ENCODE measurements around the gene SOBP. TPM values are rescaled to one million over a fixed set of nuclear protein-coding genes. Genes with fewer than 3 reads are reported as not detected.

SOBP gene
- total RNA-seq, 4 donors from 2014 or later: 5.6 to 21.4 (median 18.1) TPM

DNA sequence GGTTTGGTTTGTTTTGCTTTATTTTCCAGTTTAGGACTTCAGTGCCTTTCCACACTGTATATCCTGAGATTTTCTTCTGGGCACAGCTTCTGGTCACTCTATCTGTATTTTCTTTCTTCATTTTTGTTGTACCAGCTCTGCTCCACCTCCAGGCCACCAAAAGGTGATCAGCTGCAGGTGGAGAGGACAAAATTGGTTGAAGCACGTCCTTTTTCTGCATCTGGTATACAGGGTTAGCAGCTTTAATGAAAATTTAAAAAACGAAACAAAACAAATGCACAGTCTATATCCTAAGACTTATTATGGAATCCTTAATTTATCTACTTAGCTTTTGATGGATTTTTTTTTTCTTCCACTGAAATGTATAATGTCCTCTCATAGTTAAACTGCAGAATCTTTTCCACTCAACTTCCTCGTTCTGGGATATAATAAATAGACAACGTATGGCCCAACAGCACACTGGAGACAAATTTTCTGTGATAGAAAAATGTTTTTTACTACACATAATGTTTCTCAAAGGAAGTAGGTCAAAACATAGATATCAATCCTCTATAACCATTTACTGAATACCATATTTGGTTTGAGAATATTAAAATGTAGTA is 10.7 kb upstream of the SOBP start:
- TF ChIP-seq, protein P1, sequence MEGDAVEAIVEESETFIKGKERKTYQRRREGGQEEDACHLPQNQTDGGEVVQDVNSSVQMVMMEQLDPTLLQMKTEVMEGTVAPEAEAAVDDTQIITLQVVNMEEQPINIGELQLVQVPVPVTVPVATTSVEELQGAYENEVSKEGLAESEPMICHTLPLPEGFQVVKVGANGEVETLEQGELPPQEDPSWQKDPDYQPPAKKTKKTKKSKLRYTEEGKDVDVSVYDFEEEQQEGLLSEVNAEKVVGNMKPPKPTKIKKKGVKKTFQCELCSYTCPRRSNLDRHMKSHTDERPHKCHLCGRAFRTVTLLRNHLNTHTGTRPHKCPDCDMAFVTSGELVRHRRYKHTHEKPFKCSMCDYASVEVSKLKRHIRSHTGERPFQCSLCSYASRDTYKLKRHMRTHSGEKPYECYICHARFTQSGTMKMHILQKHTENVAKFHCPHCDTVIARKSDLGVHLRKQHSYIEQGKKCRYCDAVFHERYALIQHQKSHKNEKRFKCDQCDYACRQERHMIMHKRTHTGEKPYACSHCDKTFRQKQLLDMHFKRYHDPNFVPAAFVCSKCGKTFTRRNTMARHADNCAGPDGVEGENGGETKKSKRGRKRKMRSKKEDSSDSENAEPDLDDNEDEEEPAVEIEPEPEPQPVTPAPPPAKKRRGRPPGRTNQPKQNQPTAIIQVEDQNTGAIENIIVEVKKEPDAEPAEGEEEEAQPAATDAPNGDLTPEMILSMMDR (IDR thresholded peaks at IDR 0.05): no peak
- TF ChIP-seq POLR2A (IDR thresholded peaks at IDR 0.05): no peak
- H3K4me3 ChIP-seq (replicated peaks in 1 of 3): no peak overlapping the region
- WGBS, 2 donors: 88 to 92% methylated on average over 4 of the region's 4 CpGs
- H3K27ac ChIP-seq: no peak overlapping the region
- H3K27me3 ChIP-seq: no peaks in the 10 kb centered on the region
- no peak for DNase-seq
- H3K36me3 ChIP-seq: no peaks in the 10 kb centered on the region
- H3K4me1 ChIP-seq: no peaks in the 10 kb centered on the region
- no peaks in the 10 kb centered on the region for H3K9me3 ChIP-seq
- intact Hi-C loops (cut with DNase I): no loop called here

DNA sequence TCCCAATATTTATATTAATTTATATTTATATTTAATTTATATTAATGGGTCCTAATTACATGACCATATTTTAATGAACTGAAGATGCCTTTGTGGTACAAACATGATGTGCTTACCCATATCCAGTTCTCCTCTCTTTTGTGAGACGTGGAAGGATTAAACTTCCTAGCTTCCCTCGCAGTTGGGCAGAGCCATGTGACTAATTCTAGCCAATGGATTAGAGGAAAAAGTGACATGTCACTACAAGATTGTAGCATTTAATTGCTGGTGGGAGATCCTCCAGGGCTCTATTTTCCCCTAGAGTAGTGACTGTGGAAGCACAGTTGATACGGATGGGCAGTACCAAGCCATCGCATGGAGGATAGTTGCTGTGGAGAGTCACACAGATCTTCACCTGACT is 4.8 kb upstream of the SOBP start:
- Histone ChIP-seq H3K9me3 (no peaks in the 10 kb centered on the region), H3K36me3 (no peaks in the 10 kb centered on the region), H3K27ac (no peak overlapping the region), H3K27me3 (no peaks in the 10 kb centered on the region), H3K4me3 (replicated peaks in 1 of 3) (no peak overlapping the region), H3K4me1 (no peaks in the 10 kb centered on the region)
- no peak for TF ChIP-seq POLR2A (IDR thresholded peaks at IDR 0.05)
- TF ChIP-seq, protein P1 (IDR thresholded peaks at IDR 0.05): no peak
- no peak for DNase-seq
- 94 to 96% methylated on average over 4 of the region's 4 CpGs for WGBS, 2 donors
- intact Hi-C loops (cut with DNase I): no loop called here

DNA sequence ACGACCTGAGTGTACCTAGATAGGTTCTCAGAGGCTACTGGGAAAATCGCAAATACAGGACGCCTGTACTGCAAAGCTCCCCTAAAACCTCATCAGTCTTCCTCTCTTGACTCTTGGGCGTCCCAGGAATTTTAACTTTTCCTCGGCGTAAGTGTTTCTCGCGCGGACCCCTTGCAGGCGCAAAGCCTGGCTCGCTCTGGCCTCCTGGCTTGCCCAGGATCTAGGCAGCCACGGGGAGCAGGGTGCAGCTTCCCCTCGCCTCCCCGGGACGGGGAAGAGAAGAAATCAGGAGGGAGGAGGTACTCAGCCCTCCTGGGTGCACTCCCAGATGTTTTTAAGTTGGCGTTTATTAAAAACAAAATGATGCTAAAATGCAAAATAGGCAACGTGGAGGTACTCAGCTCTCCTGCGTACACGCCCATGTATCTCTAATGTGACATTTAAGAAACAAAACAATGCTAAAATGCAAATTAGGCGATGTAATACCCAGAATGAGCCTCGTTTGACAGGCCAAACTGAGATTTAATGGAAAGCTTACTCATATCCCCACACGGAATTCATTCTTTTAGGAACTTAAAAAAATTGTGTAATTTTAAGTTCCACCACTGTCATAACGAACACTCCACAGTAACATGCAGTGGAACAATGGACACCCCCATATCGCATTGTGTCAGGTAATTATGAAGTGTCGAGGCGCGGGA is 1.6 kb upstream of the SOBP start:
- DNase-seq: no peak
- 39 to 49% methylated on average over 27 of the region's 27 CpGs for WGBS, 2 donors
- TF ChIP-seq, protein P1 (IDR thresholded peaks at IDR 0.05): no peak
- no peak for TF ChIP-seq POLR2A (IDR thresholded peaks at IDR 0.05)
- Histone ChIP-seq H3K36me3 (no peaks in the 10 kb centered on the region), H3K27ac (peak overlapping the region in 2 of 3 donors; percentile 61 to 67), H3K27me3 (no peaks in the 10 kb centered on the region), H3K4me1 (peaks cover 12 to 16% of the 10 kb centered on the region in 2 donors), H3K4me3 (replicated peaks in 1 of 3) (peak overlapping the region in 1 of 3 donors; percentile 59), H3K9me3 (no peaks in the 10 kb centered on the region)
- intact Hi-C loops (cut with DNase I): no loop called here

DNA sequence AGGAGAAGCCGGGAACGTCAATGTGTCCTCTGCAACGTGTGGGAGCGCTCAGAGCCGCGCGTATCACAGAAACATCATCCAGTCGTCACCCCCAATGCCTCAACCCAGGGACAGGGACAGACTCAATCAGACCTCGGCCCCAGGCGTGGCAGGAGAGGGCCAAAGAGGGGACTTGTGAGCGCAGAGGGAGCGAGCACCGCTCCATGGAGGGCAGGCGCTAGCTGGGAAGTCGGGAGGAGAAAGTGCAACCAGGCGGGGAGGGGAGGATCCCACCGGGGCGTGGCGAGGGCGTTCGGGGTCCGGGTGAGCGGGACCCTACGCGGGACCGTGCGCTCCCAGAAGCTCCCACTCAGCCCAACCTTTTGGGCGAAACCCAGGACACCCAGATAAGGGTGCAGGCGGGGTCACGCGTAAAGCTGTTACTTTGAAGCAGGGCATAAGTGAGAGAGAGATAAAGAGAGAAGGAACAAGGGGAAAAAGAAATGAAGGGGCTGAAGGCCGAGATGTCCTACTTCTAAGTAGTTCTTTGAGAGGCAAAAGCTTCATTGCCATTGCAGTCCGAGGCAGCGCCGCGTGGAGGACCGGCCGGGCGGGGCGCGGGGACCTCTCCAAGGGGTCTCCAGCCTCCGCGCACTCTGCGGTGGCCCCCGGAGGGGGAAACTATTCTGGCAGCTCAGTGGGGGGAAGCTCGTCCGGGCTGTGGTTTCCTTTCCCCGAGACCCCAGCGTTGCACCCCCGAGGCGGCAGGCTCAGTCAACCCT is 862 bp upstream of the SOBP start:
- intact Hi-C loops (cut with DNase I): no loop called here

More for the DNA sequence above, 862 bp upstream of the SOBP start:
- peak; percentile 43 to 48 for DNase-seq
- Histone ChIP-seq H3K36me3 (no peaks in the 10 kb centered on the region), H3K4me3 (replicated peaks in 1 of 3) (peak overlapping the region; percentile 46 to 59 (median 53)), H3K9me3 (no peaks in the 10 kb centered on the region), H3K27ac (peak overlapping the region in 2 of 3 donors; percentile 61 to 67), H3K4me1 (peaks cover 13 to 22% of the 10 kb centered on the region in 2 donors), H3K27me3 (no peaks in the 10 kb centered on the region)
- TF ChIP-seq, protein P1 (IDR thresholded peaks at IDR 0.05): no peak
- TF ChIP-seq POLR2A (IDR thresholded peaks at IDR 0.05): peak in 1 of 2 donors; percentile 34
- WGBS, 2 donors: 0 to 1% methylated on average over 42 to 50 of the region's 51 CpGs

All from thyroid gland (tissue), 4 donors.